Cardiac muscle cell (in vitro differentiated cells and primary cell): Measurements from ENCODE around the gene NR5A2. TPM values are rescaled to one million over a fixed set of nuclear protein-coding genes. Genes with fewer than 3 reads are reported as not detected.
A peak's percentile ranks its signal among the peaks of the same experiment; 100 is the strongest.

ENCODE experiments used
- DNase-seq, 2 donors: peaks; one replicate each; pipeline versions ENCODE4 v3.0.0 to v3.0.0-alpha.2; 2010 to 2017; ENCODE audit warnings: low read depth in 1 of 2, low spot score in 1 of 2
- H3K27ac ChIP-seq: fragments of 200-600 bp; sonication (generic); 2 replicates; pipeline ENCODE4 v1.5.1; 2016
- H3K27me3 ChIP-seq: fragments of 200-600 bp; sonication (generic); 2 replicates; pipeline ENCODE4 v1.6.0; 2016; ENCODE audit warnings: control low read depth
- H3K36me3 ChIP-seq: fragments of 200-600 bp; sonication (generic); 2 replicates; pipeline ENCODE4 v1.5.1; 2016; ENCODE audit warnings: control low read depth
- H3K4me1 ChIP-seq: fragments of 200-600 bp; sonication (generic); 2 replicates; pipeline ENCODE4 v1.8.1; 2017; ENCODE audit warnings: low read depth, mild to moderate bottlenecking, mixed run types
- H3K4me3 ChIP-seq: fragments of 200-600 bp; sonication (generic); 2 replicates; pipeline ENCODE4 v1.5.1; 2016; ENCODE audit warnings: mild to moderate bottlenecking
- H3K9me3 ChIP-seq: fragments of 200-600 bp; sonication (generic); 2 replicates; pipeline ENCODE4 v1.5.1; 2017; ENCODE audit warnings: low read depth, mild to moderate bottlenecking, control low read depth
- CTCF ChIP-seq: IDR thresholded peaks from 2 replicates; pipeline ENCODE4 v1.5.1; 2012; ENCODE audit warnings: low read depth, mild to moderate bottlenecking, low read length
- polyA plus RNA-seq: library from polyadenylated mRNA; unstranded; fragments of >200 nt; fragmentation: Nextera tagmentation; extraction: Ambion mirVana; gene quantifications from 2 replicates; pipeline ENCODE4 v1.2.1, GENCODE V29; 2016
- total RNA-seq: library from RNA; depleted of rRNA; stranded (reverse); fragments of >200 nt; gene quantifications from 2 replicates; pipeline ENCODE4 v1.2.3, GENCODE V29; 2016

The NR5A2 gene
- total and polyA plus RNA-seq, 2 experiments from 2014 or later = 0.15 TPM; not detected in 1

- no peak for DNase-seq
- Histone ChIP-seq H3K36me3 (no peaks in the 10 kb centered on the region), H3K4me1 (peaks cover 12% of the 10 kb centered on the region), H3K27ac (no peak overlapping the region), H3K9me3 (no peaks in the 10 kb centered on the region), H3K27me3 (peaks cover 91% of the 10 kb centered on the region), H3K4me3 (no peak overlapping the region)
- no peak for TF ChIP-seq CTCF
These were observed 3.3 kb downstream of the NR5A2 start for GRCh38 chr1:200030791-200031190.

- DNase-seq = peak in 1 of 2 donors; percentile 36
- H3K27me3 ChIP-seq = peaks cover 100% of the 10 kb centered on the region
- H3K4me3 ChIP-seq = no peak overlapping the region
- peaks cover 6% of the 10 kb centered on the region for H3K4me1 ChIP-seq
- no peak overlapping the region for H3K27ac ChIP-seq
- no peaks in the 10 kb centered on the region for H3K9me3 ChIP-seq
- H3K36me3 ChIP-seq = no peaks in the 10 kb centered on the region
- TF ChIP-seq CTCF = peak; percentile 15
These were observed 6.2 kb downstream of the NR5A2 start for GRCh38 chr1:200033511-200034261.

DNA sequence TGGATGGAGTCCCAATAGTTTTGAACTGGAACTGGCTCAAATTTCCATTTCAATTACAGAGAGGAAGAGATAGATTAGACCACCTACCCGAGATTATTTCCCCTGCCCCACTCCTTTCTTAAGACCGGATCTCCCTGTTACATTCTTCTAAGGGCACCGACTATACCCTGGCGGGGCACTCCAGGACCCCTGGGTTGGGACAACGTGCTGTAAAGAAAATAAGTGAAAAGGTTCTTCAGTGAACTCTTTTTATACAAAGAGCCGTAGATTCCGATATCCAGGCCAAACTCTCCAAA is 6.7 kb downstream of the NR5A2 start:
- no peak for TF ChIP-seq CTCF
- no peak overlapping the region for H3K4me3 ChIP-seq
- no peak for DNase-seq

GRCh38 chr1:200034761-200035396 is 7.4 kb downstream of the NR5A2 start:
- H3K36me3 ChIP-seq = no peaks in the 10 kb centered on the region
- H3K27ac ChIP-seq = no peak overlapping the region
- H3K4me3 ChIP-seq = no peak overlapping the region
- H3K27me3 ChIP-seq = peaks cover 100% of the 10 kb centered on the region
- H3K9me3 ChIP-seq = no peaks in the 10 kb centered on the region
- DNase-seq = peak in 1 of 2 donors; percentile 39
- peaks cover 6% of the 10 kb centered on the region for H3K4me1 ChIP-seq
- TF ChIP-seq CTCF = no peak

More for the DNA sequence above, 6.7 kb downstream of the NR5A2 start:
- Histone ChIP-seq H3K27ac (no peak overlapping the region), H3K27me3 (peaks cover 100% of the 10 kb centered on the region), H3K36me3 (no peaks in the 10 kb centered on the region), H3K9me3 (no peaks in the 10 kb centered on the region), H3K4me1 (peaks cover 6% of the 10 kb centered on the region)

- H3K4me3 ChIP-seq = no peak overlapping the region
- DNase-seq = no peak
- peaks cover 100% of the 10 kb centered on the region for H3K27me3 ChIP-seq
These were observed 8.0 kb downstream of the NR5A2 start for GRCh38 chr1:200035397-200035955.

More at GRCh38 chr1:200035397-200035955, 8.0 kb downstream of the NR5A2 start:
- no peak for TF ChIP-seq CTCF
- Histone ChIP-seq H3K27ac (no peak overlapping the region), H3K4me1 (peaks cover 6% of the 10 kb centered on the region), H3K9me3 (no peaks in the 10 kb centered on the region), H3K36me3 (no peaks in the 10 kb centered on the region)
